Measurements from ENCODE around the gene BNC2.

BNC2 gene

GRCh38 chr9:16622541-16622940 is 247.9 kb downstream of the BNC2 start:
- no peak for TF ChIP-seq CTCF (IDR thresholded peaks at IDR 0.05; ENCODE audit: insufficient read depth, low read length, missing control alignments)

GRCh38 chr9:16619914-16620520 is 250.5 kb downstream of the BNC2 start:
- ChIA-PET CTCF (interaction anchor here (0.9 kb wide), 1 partner anchor 9 kb away, joined by 3 read pairs; no protein-coding TSS in a partner anchor), POLR2A (no interaction called here)
- DNase-seq (ENCODE audit: low read depth, low spot score) = no peak
- H3K4me3 ChIP-seq (ENCODE audit: low read depth, low read length) = no peak overlapping the region
- TF ChIP-seq CTCF (IDR thresholded peaks at IDR 0.05; ENCODE audit: insufficient read depth, low read length, missing control alignments) = no peak

More at GRCh38 chr9:16622541-16622940, 247.9 kb downstream of the BNC2 start:
- CTCF ChIA-PET = no interaction called here
- POLR2A ChIA-PET = no interaction called here
- no peak overlapping the region for H3K4me3 ChIP-seq (ENCODE audit: low read depth, low read length)
- no peak for DNase-seq (ENCODE audit: low read depth, low spot score)

- no peak for DNase-seq (ENCODE audit: low read depth, low spot score)
- no peak for TF ChIP-seq CTCF (IDR thresholded peaks at IDR 0.05; ENCODE audit: insufficient read depth, low read length, missing control alignments)
- ChIA-PET POLR2A (no interaction called here), CTCF (interaction anchor here (1.4 kb wide), 1 partner anchor 8 kb away, joined by 3 read pairs; no protein-coding TSS in a partner anchor)
- H3K4me3 ChIP-seq (ENCODE audit: low read depth, low read length) = no peak overlapping the region
Observed at GRCh38 chr9:16619402-16619801, 251.1 kb downstream of the BNC2 start.

GRCh38 chr9:16618524-16618923 is 251.9 kb downstream of the BNC2 start:
- TF ChIP-seq CTCF (IDR thresholded peaks at IDR 0.05; ENCODE audit: insufficient read depth, low read length, missing control alignments) = no peak
- CTCF ChIA-PET = interaction anchor here (1.4 kb wide), 1 partner anchor 9 kb away, joined by 3 read pairs; no protein-coding TSS in a partner anchor
- DNase-seq (ENCODE audit: low read depth, low spot score) = no peak
- POLR2A ChIA-PET = no interaction called here
- H3K4me3 ChIP-seq (ENCODE audit: low read depth, low read length) = no peak overlapping the region

GRCh38 chr9:16616686-16617085 is 253.8 kb downstream of the BNC2 start:
- DNase-seq (ENCODE audit: low read depth, low spot score) = no peak
- ChIA-PET POLR2A (no interaction called here), CTCF (interaction anchor here (0.7 kb wide), 1 partner anchor 12 kb away, joined by 3 read pairs; no protein-coding TSS in a partner anchor)
- H3K4me3 ChIP-seq (ENCODE audit: low read depth, low read length) = no peak overlapping the region
- TF ChIP-seq CTCF (IDR thresholded peaks at IDR 0.05; ENCODE audit: insufficient read depth, low read length, missing control alignments) = no peak

GRCh38 chr9:16615451-16615850 is 255.0 kb downstream of the BNC2 start:
- CTCF ChIA-PET = no interaction called here
- POLR2A ChIA-PET = interaction anchor here (1.3 kb wide), 1 partner anchor 10 kb away, joined by 4 read pairs; no protein-coding TSS in a partner anchor
- no peak for TF ChIP-seq CTCF (IDR thresholded peaks at IDR 0.05; ENCODE audit: insufficient read depth, low read length, missing control alignments)
- no peak for DNase-seq (ENCODE audit: low read depth, low spot score)
- no peak overlapping the region for H3K4me3 ChIP-seq (ENCODE audit: low read depth, low read length)

Data from AG04449 (cell line).